A549 (cell line): ENCODE results near the gene ZDHHC11. TPM values are rescaled to one million over a fixed set of nuclear protein-coding genes. Genes with fewer than 3 reads are reported as not detected.
"Not testable (repeated sequence)": the region's sequence is repeated elsewhere in the genome, so short reads cannot be mapped to it uniquely, and the experiment has no call there.

Source experiments
- ATAC-seq, 2 experiments: fragments of 200-7000 bp in 1 of 2; fragments of >200 bp in 1 of 2; cut with Nextera tagmentation in 1 of 2; cut with Tn5 transposase in 1 of 2; 3 replicates each; pipeline versions ENCODE4 v1.8.0 to v1.9.1; 2018 to 2020; ENCODE audit warnings: mild to moderate bottlenecking in 1 of 2, moderate library complexity in 1 of 2
- CTCF ChIA-PET: fragments of 300-600 bp; sonication (Branson Sonifier 250); formaldehyde crosslinking; extraction: SDS; loops from one replicate; lab custom pipeline; 2021; ENCODE audit warnings: antibody characterized with exemption, inconsistent platforms; lab: Yijun Ruan, JAX
- POLR2A ChIA-PET: fragments of 350-600 bp; formaldehyde crosslinking; extraction: SDS; loops from one replicate; lab custom pipeline; 2021; ENCODE audit warnings: antibody characterized with exemption, inconsistent platforms; lab: Yijun Ruan, JAX
- DNase-seq, 2 experiments: peaks; one replicate each; pipeline versions ENCODE4 v3.0.0 to v3.0.0-alpha.2; 2011 to 2016; ENCODE audit warnings: low read depth in 1 of 2, low spot score in 1 of 2
- FAIRE-seq: peaks from 2 replicates; lab custom pipeline; 2011; peaks lifted over from hg19 to GRCh38; lab: Jason Lieb, UNC
- H3K27ac ChIP-seq, 2 experiments: fragments of >200 bp; sonication (Bioruptor Twin); formaldehyde crosslinking; 3 replicates each; pipeline ENCODE4 v1.5.1; 2016 to 2017
- H3K4me1 ChIP-seq: fragments of >200 bp; sonication (Bioruptor Twin); formaldehyde crosslinking; 3 replicates; pipeline ENCODE4 v1.6.1; 2016
- H3K4me2 ChIP-seq: fragments of >200 bp; sonication (Bioruptor Twin); formaldehyde crosslinking; 3 replicates; pipeline ENCODE4 v1.6.1; 2016
- H3K4me3 ChIP-seq: fragments of >200 bp; sonication (Bioruptor Twin); formaldehyde crosslinking; 3 replicates; pipeline ENCODE4 v1.5.1; 2016
- H3K9me3 ChIP-seq: fragments of >200 bp; sonication (Bioruptor Twin); formaldehyde crosslinking; 3 replicates; pipeline ENCODE4 v1.6.1; 2016
- PHF8 ChIP-seq: fragments of 200-600 bp; sonication (generic); IDR thresholded peaks from 2 replicates; pipeline ENCODE4 v1.6.1; 2016; ENCODE audit warnings: low read depth, mild to moderate bottlenecking, antibody characterized with exemption, moderate library complexity, borderline replicate concordance
- POLR2A ChIP-seq: IDR thresholded peaks from 2 replicates; pipeline ENCODE4 v1.6.1; 2012; ENCODE audit warnings: mild to moderate bottlenecking, low read length
- WGBS: methylation state at CpG from one replicate; pipeline ENCODE4 v1.1.6; 2017; ENCODE audit errors: missing lambda C conversion rate; 5-methylcytosine and 5-hydroxymethylcytosine counted together
- polyA plus RNA-seq, 4 experiments: library from polyadenylated mRNA; depleted of rRNA in 3 of 4; stranded (reverse); fragments of >200 nt; fragmentation: RNase III in 1 of 4; extraction: RNeasy Plus Mini Kit Qiagen cat#74134 plus additional on column Dnase treatment in 1 of 4; gene quantifications; 2 replicates in 3 of 4; 3 replicates in 1 of 4; pipeline ENCODE4 v1.2.3, GENCODE V29; 2011 to 2017
- TF ChIP-seq, protein P1 (sequence below): IDR thresholded peaks from 2 replicates; pipeline ENCODE4 v1.6.1; 2012
- TF ChIP-seq, protein P2 (sequence below): IDR thresholded peaks from 2 replicates; pipeline ENCODE4 v1.6.1; 2012; ENCODE audit warnings: low read depth, borderline replicate concordance

Gene ZDHHC11
- polyA plus RNA-seq, 2 of the 4 experiments (the other 2 are of a cell fraction): 2.6 to 13.7 TPM

GRCh38 chr5:794948-795347 is 55.8 kb downstream of the ZDHHC11 start:
- DNase-seq, POLR2A ChIA-PET, H3K4me1 ChIP-seq, H3K4me3 ChIP-seq, ATAC-seq, H3K4me2 ChIP-seq, H3K9me3 ChIP-seq, H3K27ac ChIP-seq, CTCF ChIA-PET: not testable (repeated sequence)
- 38% methylated on average over 1 of the region's 1 CpG for WGBS
- FAIRE-seq: peak; percentile 49

DNA sequence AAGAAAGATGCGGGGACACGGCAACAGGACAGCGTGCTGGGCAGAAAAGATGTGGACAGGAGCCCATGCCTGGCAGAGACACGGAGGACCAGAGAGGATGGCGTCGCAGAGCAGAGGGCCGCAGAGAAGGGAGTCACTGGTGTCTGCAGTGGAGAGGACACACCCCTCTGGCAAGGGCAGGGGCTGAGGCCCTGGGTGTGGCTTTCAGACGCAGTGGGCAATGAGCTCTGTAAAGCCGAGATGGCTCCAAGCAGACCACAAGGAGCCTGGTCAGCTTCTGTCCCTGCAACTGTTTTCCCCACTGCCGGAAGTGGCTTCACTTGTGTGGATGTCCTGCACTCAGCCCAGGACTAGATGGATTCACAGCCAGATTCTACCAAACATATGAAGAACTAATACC is 62.1 kb downstream of the ZDHHC11 start:
- FAIRE-seq, H3K4me3 ChIP-seq, H3K4me2 ChIP-seq, CTCF ChIA-PET, DNase-seq, ATAC-seq, H3K27ac ChIP-seq, POLR2A ChIA-PET, H3K4me1 ChIP-seq: not testable (repeated sequence)
- 86% methylated on average over 10 of the region's 10 CpGs for WGBS
- peaks cover 20% of the 10 kb centered on the region for H3K9me3 ChIP-seq

DNA sequence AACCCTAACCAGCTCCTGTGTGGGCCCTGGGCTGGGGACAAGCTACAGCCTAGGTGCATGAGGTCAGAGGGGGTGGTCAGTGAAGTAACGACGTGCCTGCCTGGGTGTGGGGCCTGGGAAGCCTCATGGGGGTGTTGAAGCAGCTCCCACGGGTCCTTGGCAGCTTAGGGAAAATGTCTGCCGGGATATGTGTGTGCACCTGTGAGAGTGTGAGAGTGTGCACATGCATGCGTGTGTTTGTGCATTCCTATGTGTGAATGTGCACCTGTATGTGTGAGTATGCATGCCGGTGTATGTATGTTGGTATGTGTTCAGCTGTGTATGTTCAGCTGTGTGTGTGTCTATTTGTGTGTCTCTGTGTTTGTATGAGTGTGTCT is 62.9 kb downstream of the ZDHHC11 start:
- POLR2A ChIA-PET, H3K4me3 ChIP-seq, H3K4me1 ChIP-seq, CTCF ChIA-PET, DNase-seq, H3K27ac ChIP-seq, H3K4me2 ChIP-seq, FAIRE-seq, ATAC-seq: not testable (repeated sequence)
- peaks cover 20% of the 10 kb centered on the region for H3K9me3 ChIP-seq
- WGBS: 78% methylated on average over 4 of the region's 6 CpGs

DNA sequence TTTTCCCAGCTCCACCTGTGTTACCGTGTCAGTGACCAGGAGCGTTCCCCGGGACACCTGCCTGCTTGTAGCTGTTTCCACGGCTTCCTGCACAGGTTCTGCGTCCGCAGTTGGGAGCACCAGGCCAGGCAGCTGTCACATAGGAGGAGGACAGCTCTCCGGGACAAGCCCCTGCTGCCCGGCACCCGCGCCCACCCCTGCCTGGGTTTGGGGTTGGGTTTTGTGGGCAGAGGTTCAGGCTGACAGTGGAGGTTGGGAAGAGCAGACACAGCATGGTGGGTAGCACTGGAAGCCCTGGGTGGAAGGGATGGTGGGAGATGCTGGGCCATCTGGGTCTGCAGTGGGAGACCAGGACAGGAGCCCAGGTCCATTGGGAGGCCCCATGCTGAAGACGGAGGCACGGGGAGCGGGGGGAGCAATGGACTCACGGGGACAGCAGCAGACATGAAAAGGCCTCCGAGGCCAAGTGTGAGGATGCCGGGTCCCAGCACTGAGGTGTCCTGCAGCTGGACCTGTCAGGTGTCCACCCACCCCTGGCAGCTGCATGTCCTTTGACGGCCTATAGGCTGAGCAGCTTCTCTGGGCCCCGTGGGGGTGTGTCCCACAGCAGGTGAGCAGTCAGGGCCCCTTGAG is 63.4 kb downstream of the ZDHHC11 start:
- not testable (repeated sequence) for FAIRE-seq, H3K27ac ChIP-seq

GRCh38 chr5:785181-785705 is 65.5 kb downstream of the ZDHHC11 start:
- DNase-seq, H3K4me1 ChIP-seq, CTCF ChIA-PET, FAIRE-seq, POLR2A ChIA-PET: not testable (repeated sequence)
- H3K27ac ChIP-seq: peak overlapping the region; percentile 75 to 86; a peak in 5 of 6 replicates
- WGBS: 39% methylated on average over 8 of the region's 43 CpGs
- TF ChIP-seq, protein P1, sequence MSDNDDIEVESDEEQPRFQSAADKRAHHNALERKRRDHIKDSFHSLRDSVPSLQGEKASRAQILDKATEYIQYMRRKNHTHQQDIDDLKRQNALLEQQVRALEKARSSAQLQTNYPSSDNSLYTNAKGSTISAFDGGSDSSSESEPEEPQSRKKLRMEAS: 0 out of 2 replicates have a peak, but pooled peaks have one; percentile 32
- TF ChIP-seq, protein P2, sequence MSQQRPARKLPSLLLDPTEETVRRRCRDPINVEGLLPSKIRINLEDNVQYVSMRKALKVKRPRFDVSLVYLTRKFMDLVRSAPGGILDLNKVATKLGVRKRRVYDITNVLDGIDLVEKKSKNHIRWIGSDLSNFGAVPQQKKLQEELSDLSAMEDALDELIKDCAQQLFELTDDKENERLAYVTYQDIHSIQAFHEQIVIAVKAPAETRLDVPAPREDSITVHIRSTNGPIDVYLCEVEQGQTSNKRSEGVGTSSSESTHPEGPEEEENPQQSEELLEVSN: 0 out of 2 replicates have a peak, but pooled peaks have one; percentile 10
- TF ChIP-seq, all 56 proteins: peak for 2; not testable (repeated sequence) for 54
- Histone ChIP-seq H3K4me3 (peak overlapping the region; percentile 70), H3K4me2 (peak overlapping the region; percentile 98), H3K9me3 (peaks cover 12% of the 10 kb centered on the region)
- ATAC-seq: peak in 1 of 2 experiments; percentile 32

More for the DNA sequence above, 63.4 kb downstream of the ZDHHC11 start:
- H3K4me2 ChIP-seq, H3K4me1 ChIP-seq, POLR2A ChIA-PET, ATAC-seq, DNase-seq, CTCF ChIA-PET, H3K4me3 ChIP-seq: not testable (repeated sequence)
- WGBS: 94% methylated on average over 6 of the region's 18 CpGs
- peaks cover 20% of the 10 kb centered on the region for H3K9me3 ChIP-seq

DNA sequence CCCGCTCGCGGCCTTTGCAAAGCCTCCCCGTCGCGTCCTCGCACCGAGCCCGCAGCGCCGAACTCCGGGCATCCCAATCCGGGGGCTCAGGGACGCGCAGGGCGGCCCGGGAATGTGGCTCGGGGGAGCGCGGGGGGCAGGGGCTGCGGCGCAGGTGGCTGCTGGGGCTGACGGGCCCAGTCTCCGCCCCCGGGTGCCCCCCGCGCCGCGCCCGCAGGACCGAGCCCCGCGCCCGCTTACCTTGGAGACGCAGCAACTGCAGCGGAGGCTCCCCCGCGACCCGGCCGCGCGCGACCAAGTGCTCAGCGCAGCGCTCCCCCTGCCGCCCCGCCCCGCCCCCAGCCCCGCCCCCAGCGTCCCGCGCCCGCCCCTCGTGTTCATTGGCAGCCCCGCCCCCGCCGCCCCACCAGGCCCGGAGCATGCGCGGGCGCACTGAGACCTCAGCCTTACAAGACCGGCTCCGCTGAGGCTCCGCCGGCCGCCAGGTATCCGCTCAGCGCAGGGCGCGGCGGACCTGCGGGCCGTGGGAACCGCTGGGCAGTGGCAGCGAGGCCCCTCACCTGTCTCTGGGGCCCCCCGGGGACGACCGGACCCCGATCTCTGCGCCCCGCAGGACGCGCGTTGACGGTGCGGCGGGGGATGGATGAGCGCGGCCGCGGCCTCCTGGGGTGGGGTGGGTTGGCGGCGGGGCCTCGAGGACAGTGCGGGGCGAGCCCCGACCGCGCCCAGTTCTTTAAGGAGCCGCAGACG is 66.2 kb downstream of the ZDHHC11 start, which contains the start of gene ZDHHC11B:
TSS of gene ZDHHC11B (minus strand) at position 302 of the 750 bp plus-strand sequence. CDS start 17,810 bp downstream, outside the sequence.
- Histone ChIP-seq H3K27ac (peak within 1 kb of the TSS; percentile 75 to 86; a peak in 5 of 6 replicates), H3K4me2 (peak within 1 kb of the TSS; percentile 98), H3K4me3 (peak within 1 kb of the TSS; percentile 70)
- TF ChIP-seq, protein P2: peak; percentile 29; the same call in 1 of the 2 replicates
- peak; percentile 61 for TF ChIP-seq POLR2A
- TF ChIP-seq PHF8: peak; percentile 52; the same call in 1 of the 2 replicates
- H3K9me3 ChIP-seq, H3K4me1 ChIP-seq, CTCF ChIA-PET, FAIRE-seq, POLR2A ChIA-PET: not testable (repeated sequence)
- ATAC-seq (peak; percentile 61 to 84), DNase-seq (peak; percentile 78 to 86)
- WGBS: 0% methylated on average over 12 of the region's 101 CpGs
